ENCODE results near the gene PEX10.

The PEX10 gene

DNA sequence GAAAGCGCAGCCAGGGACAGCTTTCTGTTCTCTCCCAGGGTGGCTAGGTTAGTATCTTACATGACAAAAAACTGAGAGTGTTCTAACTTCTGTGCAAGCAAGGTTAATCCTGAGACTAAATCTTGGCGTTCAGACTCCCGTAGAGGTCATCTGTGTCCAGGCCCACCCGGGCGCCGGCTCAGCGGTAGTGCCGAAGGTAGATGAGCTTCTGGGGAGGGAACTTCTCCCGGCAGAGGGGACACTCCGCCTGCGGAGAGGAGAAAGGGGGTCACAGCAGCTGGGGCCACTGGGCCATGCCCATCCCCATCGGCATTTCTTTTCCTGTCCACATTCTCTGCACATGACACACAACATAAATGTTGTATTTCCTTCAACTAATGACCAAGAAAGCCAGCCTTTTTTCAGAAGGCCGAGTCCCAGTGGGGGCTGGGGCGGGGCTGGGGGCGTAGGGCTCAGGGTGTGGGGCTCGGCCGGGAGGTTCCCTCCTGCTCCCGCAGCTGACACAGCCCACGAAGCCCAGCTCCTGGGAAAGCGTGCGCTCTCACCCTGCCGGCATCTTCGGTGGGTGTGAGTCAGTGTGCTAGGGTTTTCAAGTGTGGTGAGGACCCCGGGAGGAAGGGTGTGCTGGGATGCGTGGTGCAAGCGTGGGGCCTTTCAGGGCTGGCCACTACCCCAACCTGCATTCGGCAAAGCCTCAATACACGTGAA is 6.6 kb downstream of the PEX10 start:
- DNase-seq (ENCODE audit: low read depth in 1 of 2, low spot score in 1 of 2) = no peak

DNA sequence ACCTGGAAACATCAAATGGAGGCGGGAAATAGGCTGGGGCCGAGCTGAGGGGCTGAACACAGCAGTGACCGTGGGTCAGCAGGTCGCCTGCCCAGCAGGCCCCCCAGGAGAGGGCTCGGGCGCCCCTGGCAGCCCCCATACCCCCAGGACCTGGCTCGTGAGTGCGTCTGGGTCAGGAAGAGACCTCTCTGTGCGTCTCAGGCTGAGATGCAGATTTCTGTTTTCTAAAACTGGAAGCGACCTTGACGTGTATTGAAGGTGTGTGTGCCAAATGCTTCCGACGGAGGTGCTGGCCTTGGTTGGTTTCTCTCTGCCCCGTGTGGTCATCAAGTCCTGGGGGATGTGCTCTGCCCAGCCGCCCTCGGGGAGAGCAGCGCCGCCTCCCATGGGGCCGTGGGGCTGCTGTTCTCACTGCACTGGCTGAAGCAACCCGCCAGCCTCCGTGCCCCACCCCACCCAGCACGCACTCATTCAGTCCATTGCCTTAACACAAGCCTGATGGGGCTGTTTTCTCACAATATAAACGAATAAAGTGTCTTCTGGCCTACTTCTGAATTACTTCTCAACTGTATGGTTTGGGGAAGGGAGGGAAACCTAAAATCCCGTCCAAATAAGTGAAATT is 7.4 kb downstream of the PEX10 start:
- DNase-seq (ENCODE audit: low read depth in 1 of 2, low spot score in 1 of 2) = no peak

DNA sequence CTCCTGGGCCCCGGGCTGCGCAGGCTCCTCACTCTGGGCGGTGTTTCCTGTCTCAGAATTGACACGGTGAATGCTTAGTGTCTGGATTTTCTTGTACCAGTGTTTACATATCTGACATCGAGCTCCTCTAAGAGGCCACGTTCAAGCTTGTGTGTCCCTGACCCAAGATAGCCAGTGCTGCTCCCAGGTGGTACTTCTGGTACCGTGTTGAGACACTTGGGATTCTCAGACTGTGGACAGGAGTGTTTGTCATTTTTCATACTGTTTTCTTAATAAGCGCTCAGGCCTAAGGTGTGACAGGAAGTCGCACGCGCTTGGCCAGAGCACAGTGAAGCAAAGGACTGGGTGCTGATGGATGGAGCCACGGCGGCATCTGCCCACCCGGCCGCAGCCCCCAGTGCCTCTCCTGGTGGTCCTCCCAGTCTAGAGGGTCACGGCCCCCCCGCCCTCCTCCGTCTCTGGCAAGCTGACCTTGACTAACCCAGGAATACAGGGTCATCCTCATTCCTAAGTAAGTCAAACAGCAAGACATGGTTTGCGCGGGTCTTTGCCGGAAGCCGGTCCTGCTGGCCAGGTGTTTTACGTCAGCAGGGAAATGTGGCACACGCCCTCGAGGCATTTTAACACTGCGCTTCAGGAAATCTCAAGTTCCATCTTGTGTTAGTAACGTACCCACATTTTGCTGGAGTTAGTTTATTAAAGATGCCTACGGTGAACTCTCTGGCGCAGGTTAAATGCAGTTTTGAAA is 8.0 kb downstream of the PEX10 start:
- DNase-seq (ENCODE audit: low read depth in 1 of 2, low spot score in 1 of 2) = no peak

GRCh38 chr1:2403273-2403672 is 9.1 kb downstream of the PEX10 start:
- DNase-seq (ENCODE audit: low read depth in 1 of 2, low spot score in 1 of 2) = no peak

DNA sequence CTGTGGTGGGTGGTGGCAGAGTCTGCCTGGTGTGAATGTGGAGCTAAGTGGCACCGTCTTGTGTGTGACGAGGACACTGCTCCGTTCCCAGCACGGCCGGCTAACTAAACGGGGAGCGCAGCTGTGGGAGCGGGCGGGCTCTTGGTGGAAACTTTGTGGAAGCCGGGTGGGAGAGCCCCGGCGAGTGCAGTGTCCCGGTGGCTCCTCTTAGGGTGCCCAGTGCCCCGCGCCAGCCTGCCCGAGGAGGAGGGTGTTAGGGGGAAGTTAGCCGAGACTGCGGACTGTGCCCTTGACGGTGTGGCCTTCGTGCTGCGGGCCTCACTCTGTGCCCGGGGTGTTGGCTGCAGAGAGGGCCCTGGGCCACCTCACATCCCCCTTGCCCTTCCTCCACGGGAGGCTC is 9.9 kb downstream of the PEX10 start:
- no peak for DNase-seq (ENCODE audit: low read depth in 1 of 2, low spot score in 1 of 2)

GRCh38 chr1:2400950-2401649 is 11.3 kb downstream of the PEX10 start:
- DNase-seq (ENCODE audit: low read depth in 1 of 2, low spot score in 1 of 2) = no peak

DNA sequence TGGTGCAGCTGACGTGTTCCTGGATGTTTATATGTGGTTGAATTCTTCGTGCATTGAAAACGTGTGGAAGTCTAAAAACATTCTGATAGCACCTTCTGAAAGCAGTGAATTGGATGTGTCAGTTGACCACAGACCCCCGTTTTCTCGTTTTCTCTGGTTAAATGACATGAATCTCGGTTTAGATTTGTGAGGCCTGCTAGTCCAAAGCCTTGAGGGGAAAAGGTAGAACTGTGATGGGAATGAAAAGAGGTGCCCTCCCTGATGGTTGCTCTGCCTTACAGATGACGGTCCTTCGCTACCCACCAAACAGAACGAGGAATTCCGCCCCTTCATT is 11.8 kb downstream of the PEX10 start:
- no peak for DNase-seq (ENCODE audit: low read depth in 1 of 2, low spot score in 1 of 2)

GRCh38 chr1:2399890-2400575 is 12.3 kb downstream of the PEX10 start:
- DNase-seq (ENCODE audit: low read depth in 1 of 2, low spot score in 1 of 2) = no peak

- DNase-seq (ENCODE audit: low read depth in 1 of 2, low spot score in 1 of 2) = no peak
Observed at GRCh38 chr1:2398871-2399270, 13.5 kb downstream of the PEX10 start.

DNA sequence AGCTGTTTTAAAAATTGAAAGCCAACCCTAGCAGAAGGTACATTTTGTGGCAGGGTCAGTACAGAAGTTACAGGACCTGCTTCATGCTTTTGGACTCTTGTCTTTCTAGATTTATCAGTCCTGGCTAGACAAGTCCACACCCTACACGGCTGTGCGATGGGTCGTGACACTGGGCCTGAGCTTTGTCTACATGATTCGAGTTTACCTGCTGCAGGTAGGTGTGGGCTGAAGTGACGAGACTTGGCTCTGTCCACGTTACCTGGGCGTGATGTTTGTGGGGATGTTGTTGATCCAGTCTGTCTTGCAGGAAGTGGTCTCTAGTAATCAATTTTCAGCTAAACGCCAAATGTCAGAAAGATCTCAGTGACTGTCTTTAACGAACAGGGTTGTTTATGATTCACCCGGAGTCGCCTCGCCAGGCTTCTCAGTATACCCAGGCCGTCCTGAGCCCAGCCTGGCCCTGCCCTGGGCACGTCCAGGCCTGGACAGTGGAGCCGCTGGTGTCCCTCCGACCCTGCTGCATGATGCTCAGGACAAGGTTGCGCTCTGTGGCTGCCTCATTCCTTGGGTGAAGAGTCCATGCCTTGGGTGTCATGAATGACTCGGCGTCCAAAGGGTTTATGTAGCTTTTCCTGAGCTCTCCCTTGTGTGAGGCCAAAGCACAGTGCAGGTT is 15.2 kb downstream of the PEX10 start:
- DNase-seq (ENCODE audit: low read depth in 1 of 2, low spot score in 1 of 2) = no peak

- DNase-seq (ENCODE audit: low read depth in 1 of 2, low spot score in 1 of 2) = no peak
Observed at GRCh38 chr1:2396476-2396875, 15.9 kb downstream of the PEX10 start.

DNA sequence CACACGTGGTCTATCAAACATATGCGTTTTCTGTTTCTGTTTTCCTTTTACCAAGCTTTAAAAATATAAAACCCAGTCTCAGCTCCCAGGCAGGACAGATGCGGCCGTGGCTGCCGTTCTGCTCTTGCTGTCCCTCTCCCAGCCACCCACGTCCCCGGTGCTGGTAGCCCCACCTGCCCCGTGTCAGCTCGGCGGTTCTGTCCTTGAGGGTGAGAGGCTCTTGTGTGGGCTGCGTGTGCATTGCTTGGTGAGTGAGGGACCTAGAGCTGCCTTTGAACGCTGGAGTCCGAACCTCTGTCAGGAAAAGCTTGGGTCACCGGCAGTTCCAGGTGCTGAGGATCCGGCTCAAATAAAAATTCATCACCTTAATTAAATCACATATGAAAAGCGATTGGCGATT is 16.3 kb downstream of the PEX10 start:
- no peak for DNase-seq (ENCODE audit: low read depth in 1 of 2, low spot score in 1 of 2)

DNA sequence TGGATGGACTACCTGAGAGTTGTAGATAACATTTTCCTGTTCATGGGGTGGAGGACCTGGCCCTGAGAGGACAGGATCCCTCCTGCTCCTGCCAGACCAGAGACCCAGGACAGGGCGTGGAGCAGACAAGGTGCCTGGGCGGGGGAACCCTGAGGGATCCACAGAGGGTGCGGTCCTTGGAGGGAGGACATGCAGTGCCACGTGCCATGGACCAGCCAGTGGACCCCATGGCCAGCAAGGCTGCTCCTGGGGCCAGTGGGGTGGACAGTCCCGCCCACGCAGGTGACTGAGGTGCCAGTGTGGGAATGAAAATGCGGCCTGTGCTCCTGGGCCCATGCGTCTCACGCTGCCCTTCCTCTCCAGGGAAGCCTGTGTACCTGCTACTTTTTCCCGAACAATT is 17.1 kb downstream of the PEX10 start:
- DNase-seq (ENCODE audit: low read depth in 1 of 2, low spot score in 1 of 2) = no peak

DNA sequence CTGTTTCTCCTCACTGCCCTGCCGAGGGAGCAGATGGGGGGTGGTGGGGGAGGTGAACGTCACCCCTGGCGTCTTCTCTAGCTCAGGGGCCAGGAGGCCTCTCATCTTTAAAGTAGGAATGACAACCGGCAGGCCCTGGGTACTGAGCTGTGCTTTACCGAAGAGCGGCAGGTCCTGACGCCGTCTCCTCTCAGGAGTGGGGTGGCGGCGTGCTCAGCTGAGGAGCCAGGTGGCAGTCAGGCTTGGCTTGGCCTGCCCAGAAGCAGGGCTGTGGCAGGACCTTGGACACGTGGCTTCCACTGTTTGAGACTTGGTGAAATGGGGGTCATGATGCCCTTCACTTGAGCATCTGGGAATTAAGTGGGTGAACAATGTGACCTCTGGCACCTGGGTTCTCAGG is 17.6 kb downstream of the PEX10 start:
- DNase-seq (ENCODE audit: low read depth in 1 of 2, low spot score in 1 of 2) = no peak

DNA sequence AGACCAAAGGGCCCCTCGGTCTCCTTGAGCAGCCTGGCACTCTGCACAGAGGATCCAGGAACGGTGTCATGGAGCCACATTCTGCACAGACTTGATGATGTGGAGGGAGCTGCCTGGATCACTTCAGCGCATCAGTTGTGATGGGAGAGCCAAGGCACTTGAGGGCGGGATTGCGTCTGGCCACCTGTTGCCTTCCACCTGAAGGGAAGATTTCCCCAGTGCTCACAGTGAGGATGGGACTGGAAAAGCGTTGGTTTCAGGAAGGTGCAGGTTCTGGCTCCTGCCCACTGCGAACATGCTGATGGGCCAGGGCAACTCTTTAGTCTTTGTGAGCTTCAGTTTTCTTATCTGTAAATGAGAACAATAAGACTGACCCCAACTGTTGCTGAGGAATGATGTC is 18.1 kb downstream of the PEX10 start:
- DNase-seq (ENCODE audit: low read depth in 1 of 2, low spot score in 1 of 2) = no peak

DNA sequence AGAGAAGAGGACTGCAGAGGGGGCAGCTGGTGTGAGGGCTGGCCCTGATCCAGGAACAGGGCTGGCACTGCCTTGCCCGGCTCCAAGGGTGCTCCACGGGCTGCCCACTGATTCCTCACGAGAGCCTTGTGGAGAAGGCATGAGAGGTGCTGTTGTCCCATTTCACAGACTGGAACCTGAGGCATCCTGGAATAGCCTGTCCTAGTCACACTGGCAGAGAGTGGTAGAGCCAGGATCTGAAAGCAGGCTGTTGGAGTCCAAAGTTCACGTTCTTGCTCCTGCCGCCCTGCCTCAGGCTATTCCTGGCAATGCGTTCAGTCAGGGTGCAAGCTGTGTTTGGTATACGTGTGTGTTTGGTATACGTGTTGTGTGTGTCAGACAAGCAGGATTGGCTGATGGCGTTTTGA is 18.9 kb downstream of the PEX10 start:
- DNase-seq (ENCODE audit: low read depth in 1 of 2, low spot score in 1 of 2) = no peak

DNA sequence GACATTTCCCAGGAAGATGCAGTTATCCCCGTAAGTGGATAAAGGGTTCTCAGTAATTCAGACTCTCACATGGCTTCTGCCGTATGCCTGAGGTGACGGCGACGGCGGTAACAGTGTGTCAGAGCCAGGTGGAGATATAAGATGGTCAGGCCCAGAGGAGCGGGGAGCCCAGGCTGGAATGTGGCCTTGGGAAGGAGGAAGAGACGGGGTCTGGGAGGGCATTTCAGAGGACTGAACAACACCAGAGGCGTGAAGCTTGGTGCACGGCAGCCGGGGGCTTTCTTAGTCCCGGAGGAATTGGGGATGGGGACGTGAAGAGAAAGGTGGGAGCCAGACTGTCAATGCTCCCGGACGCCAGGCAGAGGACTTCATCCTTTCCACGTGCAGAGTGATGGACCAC is 19.7 kb downstream of the PEX10 start:
- DNase-seq (ENCODE audit: low read depth in 1 of 2, low spot score in 1 of 2) = no peak

GRCh38 chr1:2391931-2392509 is 20.3 kb downstream of the PEX10 start:
- DNase-seq (ENCODE audit: low read depth in 1 of 2, low spot score in 1 of 2) = no peak

GRCh38 chr1:2391041-2391930 is 21.1 kb downstream of the PEX10 start, which contains the start of the genes MORN1 and RER1:
MORN1 (minus strand) TSS chr1:2391554; CDS start chr1:2391533, 21 bp downstream.
RER1 (plus strand) TSS chr1:2391841; CDS start chr1:2395791, 3,950 bp downstream.
- peak; percentile 96 to 97 for DNase-seq (ENCODE audit: low read depth in 1 of 2, low spot score in 1 of 2)

Measured in activated CD4-positive, alpha-beta T cell treated with anti-CD3 and anti-CD28 coated beads, Interleukin-2, amount 50 U/mL, for 24 hours (primary cell).